HG03354 (cell line): ENCODE results near the gene B4GALT3.
A peak's percentile ranks its signal among the peaks of the same experiment; 100 is the strongest.
"Not testable (repeated sequence)": the region's sequence is repeated elsewhere in the genome, so short reads cannot be mapped to it uniquely, and the experiment has no call there.

Experiments used
- ATAC-seq: cut with Tn5 transposase; IDR thresholded peaks from one replicate; pipeline ENCODE4 v1.9.1; 2021; ENCODE audit warnings: mild to moderate bottlenecking; ENCODE audit not compliant: unreplicated experiment, poor library complexity, severe bottlenecking

Gene B4GALT3

GRCh38 chr1:161177112-161177935 is at the start of gene B4GALT3:
Gene B4GALT3 (minus strand): TSS chr1:161177507. CDS start chr1:161176060, 1,447 bp downstream.
- ATAC-seq = peak; percentile 79

- no peak for ATAC-seq
These were observed 49.5 kb upstream of the B4GALT3 start for GRCh38 chr1:161226759-161227158.

- ATAC-seq = no peak
These were observed 49.0 kb upstream of the B4GALT3 start for GRCh38 chr1:161226320-161226711.

GRCh38 chr1:161225534-161226319 is 48.4 kb upstream of the B4GALT3 start, which contains the start of gene TOMM40L:
Gene TOMM40L (plus strand): TSS chr1:161226060. CDS start chr1:161226490, 430 bp downstream.
- ATAC-seq = peak; percentile 98

GRCh38 chr1:161225178-161225533 is 47.8 kb upstream of the B4GALT3 start:
- ATAC-seq = no peak

GRCh38 chr1:161224695-161225087 is 47.4 kb upstream of the B4GALT3 start:
- ATAC-seq = not testable (repeated sequence)

- no peak for ATAC-seq
These were observed 46.7 kb upstream of the B4GALT3 start for GRCh38 chr1:161223805-161224694.

- ATAC-seq = no peak
These were observed 45.1 kb upstream of the B4GALT3 start for GRCh38 chr1:161222175-161223019.

GRCh38 chr1:161220002-161220401 is 42.7 kb upstream of the B4GALT3 start:
- no peak for ATAC-seq

GRCh38 chr1:161219078-161219892 is 42.0 kb upstream of the B4GALT3 start:
- ATAC-seq = no peak

GRCh38 chr1:161218301-161219077 is 41.2 kb upstream of the B4GALT3 start:
- no peak for ATAC-seq

GRCh38 chr1:161217831-161218230 is 40.5 kb upstream of the B4GALT3 start:
- ATAC-seq = no peak

- peak; percentile 85 for ATAC-seq
These were observed 39.8 kb upstream of the B4GALT3 start for GRCh38 chr1:161216945-161217712.

GRCh38 chr1:161215076-161215475 is 37.8 kb upstream of the B4GALT3 start, which contains the start of gene FCER1G:
Gene FCER1G (plus strand): TSS chr1:161215295. CDS start chr1:161215322, 27 bp downstream.
- no peak for ATAC-seq

GRCh38 chr1:161214369-161214768 is 37.1 kb upstream of the B4GALT3 start:
- no peak for ATAC-seq

- peak; percentile 79 for ATAC-seq
These were observed 32.6 kb upstream of the B4GALT3 start for GRCh38 chr1:161209790-161210409.
